ENCODE results near the gene GPS2.

GPS2 gene

GRCh38 chr17:7351665-7352502 lies 36.7 kb upstream of the GPS2 start, which contains the start of gene KCTD11:
Gene KCTD11, plus strand, starts transcription at chr17:7352162.
- peak within 1 kb of the TSS; percentile 100 for H3K27ac ChIP-seq
- ChIA-PET CTCF (interaction anchor here (0.6 to 1.4 kb wide), 5 partner anchors 10 to 184 kb away, joined by 3 to 5 read pairs (median 3); no protein-coding TSS in a partner anchor), POLR2A (ENCODE audit: low non-redundant PET) (interaction anchor here (0.6 to 1.5 kb wide), 5 partner anchors 23 to 237 kb away, joined by 3 to 5 read pairs (median 4); partner anchors contain the start of genes NEURL4 and TNK1)
- TF ChIP-seq CTCF (conservative IDR thresholded peaks at IDR 0.05; ENCODE audit: low read depth), result no peak
- peak; percentile 95 for DNase-seq (ENCODE audit: low spot score)

DNA sequence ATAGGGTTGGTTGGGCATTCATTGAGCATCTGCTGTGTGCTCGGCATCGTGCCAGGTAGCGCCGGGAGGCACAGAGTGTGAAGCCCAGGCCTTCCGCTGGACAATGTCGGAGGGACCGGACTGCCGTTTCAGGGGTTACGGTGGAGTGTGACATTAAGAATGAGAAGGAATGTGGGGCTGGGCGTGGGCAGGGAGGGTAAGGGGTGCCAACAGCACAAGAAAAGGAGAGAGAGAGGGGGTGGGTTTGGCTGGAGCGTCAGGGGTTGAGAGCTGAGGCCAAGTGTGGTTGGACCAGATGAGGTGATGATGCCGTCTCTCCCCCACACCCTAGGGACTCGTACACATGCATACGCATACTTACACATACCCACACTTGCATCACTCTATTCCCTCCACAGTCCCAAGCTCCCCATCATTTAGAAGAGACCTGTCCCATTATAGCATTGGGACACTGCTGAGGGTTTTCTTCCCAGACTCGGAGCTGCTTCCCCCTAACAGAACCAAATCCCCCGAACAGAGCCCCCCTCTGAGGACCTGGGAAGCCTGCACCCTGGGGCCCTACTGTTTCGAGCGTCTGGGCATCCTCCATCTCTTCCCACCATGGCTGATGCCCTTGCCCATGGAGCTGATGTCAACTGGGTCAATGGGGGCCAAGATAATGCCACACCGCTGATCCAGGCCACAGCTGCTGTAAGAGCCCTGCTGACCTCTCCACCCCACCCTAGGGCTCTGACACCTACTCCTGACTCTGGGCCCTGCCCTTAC lies 33.5 kb upstream of the GPS2 start:
- ChIA-PET CTCF (interaction anchor here (1.0 to 1.1 kb wide), 2 partner anchors 19 to 88 kb away, joined by 3 read pairs; no protein-coding TSS in a partner anchor), POLR2A (ENCODE audit: low non-redundant PET) (no interaction called here)
- H3K27ac ChIP-seq, result peak overlapping the region; percentile 100
- no peak for TF ChIP-seq CTCF (conservative IDR thresholded peaks at IDR 0.05; ENCODE audit: low read depth)
- DNase-seq (ENCODE audit: low spot score), result no peak

GRCh38 chr17:7347630-7348477 lies 32.7 kb upstream of the GPS2 start:
- POLR2A ChIA-PET (ENCODE audit: low non-redundant PET), result no interaction called here
- H3K27ac ChIP-seq, result peak overlapping the region; percentile 100
- no peak for TF ChIP-seq CTCF (conservative IDR thresholded peaks at IDR 0.05; ENCODE audit: low read depth)
- CTCF ChIA-PET, result interaction anchor here (0.5 to 1.0 kb wide), 4 partner anchors 18 to 489 kb away, joined by 3 to 5 read pairs (median 3); no protein-coding TSS in a partner anchor
- no peak for DNase-seq (ENCODE audit: low spot score)

DNA sequence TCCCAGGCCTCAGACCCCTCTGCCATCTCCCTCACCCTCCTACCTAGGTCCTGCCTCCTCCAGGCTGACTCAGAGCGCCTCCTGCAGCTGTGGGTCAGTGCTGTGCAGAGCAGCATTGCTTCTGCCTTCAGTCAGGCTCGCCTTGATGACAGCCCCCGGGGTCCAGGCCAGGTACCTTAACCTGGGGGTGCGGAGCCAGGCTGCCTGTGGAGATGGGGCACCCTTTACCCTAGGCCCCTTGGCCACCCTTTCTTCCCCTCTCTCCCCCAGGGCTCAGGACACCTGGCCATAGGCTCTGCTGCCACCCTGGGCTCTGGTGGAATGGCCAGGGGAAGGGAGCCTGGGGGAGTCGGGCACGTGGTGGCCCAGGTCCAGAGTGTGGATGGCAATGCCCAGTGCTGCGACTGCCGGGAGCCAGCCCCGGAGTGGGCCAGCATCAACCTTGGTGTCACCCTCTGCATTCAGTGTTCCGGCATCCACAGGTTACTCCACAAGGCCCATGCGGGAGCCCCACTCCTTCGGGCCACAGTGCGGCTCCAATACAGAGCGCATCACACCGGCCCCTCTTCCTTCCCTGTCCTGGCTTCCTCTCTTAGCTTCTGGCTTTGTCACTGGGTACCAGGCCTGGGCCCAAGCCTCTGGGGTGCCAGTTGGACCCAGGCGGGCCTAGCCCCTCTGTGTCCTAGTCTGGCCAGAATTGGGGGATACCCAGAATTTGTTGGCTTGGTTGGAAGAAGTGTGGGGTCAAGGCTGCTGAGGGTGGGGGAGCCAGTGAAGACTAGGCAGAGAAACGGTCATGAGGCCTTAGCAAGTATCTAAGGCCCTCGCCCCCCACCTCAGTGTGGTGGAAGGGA lies 31.8 kb upstream of the GPS2 start:
- POLR2A ChIA-PET (ENCODE audit: low non-redundant PET), result no interaction called here
- TF ChIP-seq CTCF (conservative IDR thresholded peaks at IDR 0.05; ENCODE audit: low read depth), result no peak
- H3K27ac ChIP-seq, result no peak overlapping the region
- no peak for DNase-seq (ENCODE audit: low spot score)
- CTCF ChIA-PET, result interaction anchor here (0.5 to 0.8 kb wide), 3 partner anchors 22 to 29 kb away, joined by 3 to 5 read pairs (median 4); no protein-coding TSS in a partner anchor

- ChIA-PET POLR2A (ENCODE audit: low non-redundant PET) (no interaction called here), CTCF (interaction anchor here (1.5 kb wide), 1 partner anchor 14 kb away, joined by 6 read pairs; the partner anchor contains the start of gene NEURL4)
- no peak overlapping the region for H3K27ac ChIP-seq
- no peak for DNase-seq (ENCODE audit: low spot score)
- no peak for TF ChIP-seq CTCF (conservative IDR thresholded peaks at IDR 0.05; ENCODE audit: low read depth)
Observed at GRCh38 chr17:7343250-7343649, 28.1 kb upstream of the GPS2 start.
